GM12891 (cell line): Measurements from ENCODE around the gene MAP2K5.

ENCODE experiments used
- PAX5 ChIP-seq: IDR thresholded peaks from 2 replicates; pipeline ENCODE4 v1.6.1; 2011; ENCODE audit warnings: low read length, moderate library complexity, mild to moderate bottlenecking; ENCODE audit not compliant: insufficient read depth, severe bottlenecking
- POLR2A ChIP-seq: IDR thresholded peaks from 2 replicates; pipeline ENCODE4 v1.6.1; 2011; ENCODE audit warnings: low read depth, low read length, control low read depth
- POLR2AphosphoS5 ChIP-seq: IDR thresholded peaks from 2 replicates; pipeline ENCODE4 v1.6.1; 2011; ENCODE audit warnings: low read depth, low read length, control low read depth
- POU2F2 ChIP-seq: IDR thresholded peaks from 2 replicates; pipeline ENCODE4 v1.6.1; 2011; ENCODE audit warnings: low read depth, mild to moderate bottlenecking, control low read depth, low read length, moderate library complexity
- SPI1 ChIP-seq: IDR thresholded peaks from 2 replicates; pipeline ENCODE4 v1.6.1; 2011; ENCODE audit warnings: low read depth, low read length, control low read depth
- TAF1 ChIP-seq: IDR thresholded peaks from 2 replicates; pipeline ENCODE4 v1.6.1; 2011; ENCODE audit warnings: low read depth, low read length, control low read depth

- no peak for TF ChIP-seq TAF1
- TF ChIP-seq POLR2AphosphoS5, result no peak
- TF ChIP-seq POLR2A, result no peak
- TF ChIP-seq PAX5, result no peak
- TF ChIP-seq SPI1, result no peak
- TF ChIP-seq POU2F2, result no peak
These were observed 21.8 kb downstream of the MAP2K5 start for GRCh38 chr15:67564021-67564967.
